GM23338 (cell line): ENCODE results near the gene GJA3.

Experiments used
- CREB1 ChIP-seq: fragments of 250-450 bp; sonication (Bioruptor Pico); IDR thresholded peaks from 2 replicates; pipeline ENCODE4 v1.5.0; 2020; ENCODE audit warnings: low read depth, mild to moderate bottlenecking, moderate library complexity
- CTCF ChIP-seq, 2 experiments: fragments of 200-600 bp in 1 of 2; sonication (generic) in 1 of 2; conservative IDR thresholded peaks; 2 replicates each; pipeline versions ENCODE4 v1.5.1 to v1.6.1; 2016 to 2017; ENCODE audit warnings: antibody characterized with exemption in 2 of 2, low read depth in 2 of 2, mild to moderate bottlenecking in 2 of 2, moderate library complexity in 1 of 2
- EZH2 ChIP-seq: fragments of 200-600 bp; sonication (generic); IDR thresholded peaks from one replicate; pipeline ENCODE4 v1.8.0; 2017; ENCODE audit warnings: antibody characterized with exemption, mild to moderate bottlenecking, low read depth; ENCODE audit not compliant: unreplicated experiment
- EZH2phosphoT487 ChIP-seq: fragments of 200-600 bp; sonication (generic); IDR thresholded peaks from one replicate; pipeline ENCODE4 v1.8.1; 2018; ENCODE audit warnings: antibody characterized with exemption; ENCODE audit not compliant: unreplicated experiment
- JUNB ChIP-seq: IDR thresholded peaks from one replicate; pipeline ENCODE4 v1.6.1; 2016; ENCODE audit warnings: antibody characterized with exemption; ENCODE audit not compliant: unreplicated experiment
- POLR2AphosphoS5 ChIP-seq: IDR thresholded peaks from 2 replicates; pipeline ENCODE4 v1.6.1; 2016; ENCODE audit warnings: antibody characterized with exemption, low read depth
- REST ChIP-seq: IDR thresholded peaks from one replicate; pipeline ENCODE4 v1.6.1; 2018; ENCODE audit warnings: antibody characterized with exemption; ENCODE audit not compliant: unreplicated experiment
- ZNF114 ChIP-seq: fragments of 250-450 bp; sonication (Bioruptor Pico); IDR thresholded peaks from 2 replicates; pipeline ENCODE4 v1.5.0; 2020; ENCODE audit warnings: mild to moderate bottlenecking, moderate library complexity

GRCh38 chr13:20171364-20171763 is 10.5 kb upstream of the GJA3 start:
- no peak for TF ChIP-seq CTCF (conservative IDR thresholded peaks at IDR 0.05; ENCODE audit: low read depth in 2 of 2)
- TF ChIP-seq CREB1 (CRISPR knock-in tag) = no peak
- no peak for TF ChIP-seq REST
- TF ChIP-seq POLR2AphosphoS5 = no peak
- TF ChIP-seq EZH2 = no peak
- no peak for TF ChIP-seq JUNB
- no peak for TF ChIP-seq EZH2phosphoT487
- TF ChIP-seq ZNF114 (CRISPR knock-in tag) = no peak
